ENCODE data around the gene ARHGEF16. TPM values are rescaled to one million over a fixed set of nuclear protein-coding genes. Genes with fewer than 3 reads are reported as not detected.

ARHGEF16 gene
- total RNA-seq, 2 donors from 2014 or later, result 47.7 to 64.7 TPM

- Mint-ChIP-seq H3K36me3 (ENCODE audit: low read depth) (peaks cover 28% of the 10 kb centered on the region), H3K4me1 (no peaks in the 10 kb centered on the region), H3K27ac (no peak overlapping the region), H3K9me3 (no peaks in the 10 kb centered on the region), H3K27me3 (ENCODE audit: insufficient read depth) (no peaks in the 10 kb centered on the region), H3K4me3 (no peak overlapping the region)
- 95 to 98% methylated on average over 12 to 16 of the region's 16 CpGs for WGBS, 2 experiments (ENCODE audit: insufficient coverage in 1 of 2, insufficient read length in 1 of 2)
- Histone ChIP-seq H3K4me1 (ENCODE audit: control insufficient read depth, insufficient read depth, low read length) (no peaks in the 10 kb centered on the region), H3K27ac (ENCODE audit: low read depth, low read length) (no peak overlapping the region), H3K27me3 (ENCODE audit: control insufficient read depth, insufficient read depth, low read length, poor library complexity, severe bottlenecking) (no peaks in the 10 kb centered on the region), H3K4me3 (ENCODE audit: low read length) (no peak overlapping the region), H3K9ac (ENCODE audit: extremely low read depth, low read length, poor library complexity, severe bottlenecking) (no peak overlapping the region), H3K9me3 (ENCODE audit: control insufficient read depth, low read length) (no peaks in the 10 kb centered on the region), H3K36me3 (ENCODE audit: control insufficient read depth, insufficient read depth, low read length) (no peaks in the 10 kb centered on the region)
- no peak for DNase-seq
- no peak for TF ChIP-seq CTCF (conservative IDR thresholded peaks at IDR 0.05)
Measured at GRCh38 chr1:3511306-3511705, 56.8 kb downstream of the ARHGEF16 start.

GRCh38 chr1:3511856-3512255 lies 57.4 kb downstream of the ARHGEF16 start:
- Histone ChIP-seq H3K4me1 (ENCODE audit: control insufficient read depth, insufficient read depth, low read length) (no peaks in the 10 kb centered on the region), H3K36me3 (ENCODE audit: control insufficient read depth, insufficient read depth, low read length) (no peaks in the 10 kb centered on the region), H3K27ac (ENCODE audit: low read depth, low read length) (no peak overlapping the region), H3K4me3 (ENCODE audit: low read length) (no peak overlapping the region), H3K9ac (ENCODE audit: extremely low read depth, low read length, poor library complexity, severe bottlenecking) (no peak overlapping the region), H3K9me3 (ENCODE audit: control insufficient read depth, low read length) (no peaks in the 10 kb centered on the region), H3K27me3 (ENCODE audit: control insufficient read depth, insufficient read depth, low read length, poor library complexity, severe bottlenecking) (no peaks in the 10 kb centered on the region)
- no peaks in the 10 kb centered on the region for H3K4me1 Mint-ChIP-seq
- peaks cover 23% of the 10 kb centered on the region for H3K36me3 Mint-ChIP-seq (ENCODE audit: low read depth)
- DNase-seq, result no peak
- H3K27me3 Mint-ChIP-seq (ENCODE audit: insufficient read depth), result no peaks in the 10 kb centered on the region
- no peak overlapping the region for H3K27ac Mint-ChIP-seq
- WGBS, 2 experiments (ENCODE audit: insufficient coverage in 1 of 2, insufficient read length in 1 of 2), result 94 to 96% methylated on average over 9 to 15 of the region's 15 CpGs
- no peaks in the 10 kb centered on the region for H3K9me3 Mint-ChIP-seq
- no peak overlapping the region for H3K4me3 Mint-ChIP-seq
- no peak for TF ChIP-seq CTCF (conservative IDR thresholded peaks at IDR 0.05)

GRCh38 chr1:3514404-3514803 lies 59.9 kb downstream of the ARHGEF16 start:
- H3K4me3 Mint-ChIP-seq, result no peak overlapping the region
- Histone ChIP-seq H3K36me3 (ENCODE audit: control insufficient read depth, insufficient read depth, low read length) (peaks cover 5% of the 10 kb centered on the region), H3K27me3 (ENCODE audit: control insufficient read depth, insufficient read depth, low read length, poor library complexity, severe bottlenecking) (no peaks in the 10 kb centered on the region), H3K9me3 (ENCODE audit: control insufficient read depth, low read length) (no peaks in the 10 kb centered on the region), H3K27ac (ENCODE audit: low read depth, low read length) (no peak overlapping the region), H3K9ac (ENCODE audit: extremely low read depth, low read length, poor library complexity, severe bottlenecking) (no peak overlapping the region), H3K4me3 (ENCODE audit: low read length) (no peak overlapping the region), H3K4me1 (ENCODE audit: control insufficient read depth, insufficient read depth, low read length) (no peaks in the 10 kb centered on the region)
- no peak for TF ChIP-seq CTCF (conservative IDR thresholded peaks at IDR 0.05)
- H3K36me3 Mint-ChIP-seq (ENCODE audit: low read depth), result peaks cover 27% of the 10 kb centered on the region
- no peaks in the 10 kb centered on the region for H3K27me3 Mint-ChIP-seq (ENCODE audit: insufficient read depth)
- DNase-seq, result no peak
- no peak overlapping the region for H3K27ac Mint-ChIP-seq
- no peaks in the 10 kb centered on the region for H3K9me3 Mint-ChIP-seq
- WGBS, 2 experiments (ENCODE audit: insufficient coverage in 1 of 2, insufficient read length in 1 of 2), result 94 to 95% methylated on average over 10 to 17 of the region's 17 CpGs
- H3K4me1 Mint-ChIP-seq, result no peaks in the 10 kb centered on the region

Data from endodermal cell (in vitro differentiated cells).